Mammary microvascular endothelial cell (primary cell): ENCODE data around the gene GALK2. TPM values are rescaled to one million over a fixed set of nuclear protein-coding genes. Genes with fewer than 3 reads are reported as not detected.

Source experiments
- total RNA-seq: library from RNA; depleted of rRNA; stranded (reverse); fragments of >200 nt; gene quantifications from 2 replicates; pipeline ENCODE4 v1.2.3, GENCODE V29; 2015

Gene GALK2
- 35.5 and 45.9 TPM in 2 replicates for total RNA-seq

GRCh38 chr15:49169880-49170597 is at the start of gene GALK2:
TSS of gene GALK2 (plus strand) at chr15:49170247. CDS start at chr15:49170323, 76 bp downstream.

GRCh38 chr15:49155110-49155833 is 14.8 kb upstream of the GALK2 start, which contains the start of gene COPS2:
TSS of gene COPS2 (minus strand) at chr15:49155599. CDS start at chr15:49155578, 21 bp downstream.

Other genes with a start within 250 kb of the GALK2 start
- 0.30 and 0.40 TPM in 2 replicates for gene SHC4, start 206.3 kb upstream of the GALK2 start, total RNA-seq
- gene SECISBP2L, start 123.8 kb upstream of the GALK2 start, total RNA-seq, result 16.6 and 18.1 TPM in 2 replicates
- gene COPS2, start 14.6 kb upstream of the GALK2 start, total RNA-seq, result 41.2 and 44.0 TPM in 2 replicates